Stimulated activated CD8-positive, alpha-beta memory T cell treated with anti-CD3 and anti-CD28 coated beads, Interleukin-7, amount 100 ng/mL, for 4 hours (primary cell): Measurements from ENCODE around the gene MLST8.
"Not testable (repeated sequence)": the region's sequence is repeated elsewhere in the genome, so short reads cannot be mapped to it uniquely, and the experiment has no call there.

Source experiments
- DNase-seq, 2 donors: peaks; one replicate each; pipeline ENCODE4 v3.0.0-alpha.2; 2020; ENCODE audit warnings: low read depth in 2 of 2

Gene MLST8

GRCh38 chr16:2244926-2245795 is 39.9 kb downstream of the MLST8 start:
- no peak for DNase-seq

DNA sequence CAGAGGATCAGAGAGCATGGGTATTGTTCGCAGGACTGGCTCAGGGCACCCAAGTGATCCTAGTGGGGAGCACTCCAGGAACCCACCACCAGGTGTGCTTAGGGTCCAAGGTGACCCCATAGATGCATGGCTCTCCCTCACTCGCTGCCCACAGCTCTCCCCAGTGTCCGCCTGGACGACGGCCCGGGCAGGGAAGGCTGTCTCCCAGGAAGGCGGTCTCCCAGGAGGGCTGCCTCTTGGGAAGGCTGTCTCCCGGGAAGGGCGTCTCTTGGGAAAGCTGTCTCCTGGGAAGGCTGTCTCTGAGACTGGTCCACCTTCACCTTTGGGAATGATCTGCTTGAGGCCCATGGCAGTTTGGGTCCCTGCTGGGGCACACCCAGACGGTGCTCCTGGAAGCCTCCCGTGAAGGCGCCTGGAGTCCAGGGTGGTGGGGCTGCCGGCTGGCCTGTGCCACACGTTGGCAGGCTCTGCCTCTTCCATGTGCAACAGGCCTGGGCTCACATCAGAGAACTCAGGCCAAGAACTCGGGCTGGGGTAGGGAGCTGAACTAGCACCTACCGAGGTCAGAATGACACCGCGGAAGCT is 41.1 kb downstream of the MLST8 start:
- no peak for DNase-seq

- no peak for DNase-seq
Observed at GRCh38 chr16:2250652-2251295, 45.5 kb downstream of the MLST8 start.

DNA sequence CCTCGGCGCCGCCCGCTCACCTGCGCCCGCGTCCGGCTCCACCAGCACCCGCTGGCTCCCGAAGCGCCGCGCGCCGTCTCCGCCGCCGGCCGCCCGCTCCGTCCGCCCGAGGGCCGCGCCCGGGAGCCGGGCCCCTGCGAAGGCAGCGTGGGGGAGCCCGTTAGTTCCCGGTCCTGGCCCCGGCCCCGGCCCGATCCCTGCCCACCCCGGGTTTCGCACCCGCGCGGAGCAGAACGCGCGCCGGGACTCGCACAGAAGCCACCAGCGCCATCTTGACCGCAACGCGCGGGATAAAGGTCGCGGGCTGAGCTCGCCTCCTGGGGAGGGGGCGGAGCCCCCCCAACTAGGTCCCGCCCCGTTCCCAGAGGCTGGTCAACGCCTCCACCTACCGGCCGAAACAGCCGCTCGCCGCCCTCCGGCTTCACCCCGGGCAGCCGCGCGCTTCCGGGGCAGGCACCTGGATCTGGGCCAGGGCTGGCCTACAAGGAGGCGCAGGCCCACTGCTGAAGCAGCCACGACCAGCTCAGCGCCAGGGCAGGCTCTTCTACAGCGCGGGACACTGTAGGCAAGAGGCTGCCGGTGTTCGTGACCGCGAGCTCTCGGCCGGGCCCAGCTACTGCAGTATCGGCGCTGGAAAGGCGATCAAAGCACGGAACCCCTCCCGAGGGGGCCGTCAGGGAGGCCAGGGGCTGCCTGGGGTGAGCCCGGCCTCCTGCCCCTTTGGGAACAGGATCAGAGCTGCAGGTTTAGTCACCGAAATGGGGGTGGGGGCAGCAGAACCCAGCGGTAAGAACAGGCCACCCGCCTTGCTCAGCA is 46.2 kb downstream of the MLST8 start, which contains the start of gene ECI1:
TSS of gene ECI1 (minus strand) at position 292 of the 816 bp plus-strand sequence. CDS start at position 271, 21 bp downstream.
- DNase-seq = peak; percentile 48 to 76

DNA sequence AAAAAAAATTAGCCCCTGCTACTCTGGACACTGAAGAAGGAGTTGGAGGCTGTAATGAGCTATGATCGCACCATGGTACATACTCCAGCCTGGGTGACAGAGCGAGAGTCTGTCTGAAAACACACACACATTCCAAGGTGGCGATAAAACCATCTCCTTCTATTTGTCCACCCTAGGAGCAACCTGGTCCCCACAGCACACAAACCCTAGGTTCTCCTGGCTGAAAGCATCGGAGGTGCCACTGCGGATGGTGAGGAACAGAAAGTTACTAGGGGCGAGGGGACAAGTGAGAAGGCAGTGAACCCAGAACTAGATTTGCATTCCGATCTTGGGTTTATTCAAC is 47.5 kb downstream of the MLST8 start:
- DNase-seq = no peak

DNA sequence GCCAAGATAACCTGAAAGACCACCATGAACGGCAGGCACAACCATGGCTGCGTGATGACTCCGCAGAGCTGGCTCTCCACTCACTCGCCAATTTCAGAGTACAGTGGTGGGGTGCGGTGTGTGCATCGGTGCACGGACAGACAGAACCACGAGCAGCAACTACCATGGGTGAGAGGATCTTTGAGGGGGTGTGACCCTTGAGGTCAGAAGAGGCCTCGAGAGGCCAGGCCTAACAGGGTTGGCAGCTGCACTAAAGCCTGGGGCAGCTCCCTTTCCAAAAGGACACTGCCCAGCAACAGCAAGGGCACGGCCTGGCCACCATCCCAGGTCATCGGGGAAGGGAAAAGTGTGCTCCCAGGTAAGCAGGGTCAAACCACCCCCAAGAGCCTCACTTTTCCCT is 48.0 kb downstream of the MLST8 start:
- no peak for DNase-seq

- no peak for DNase-seq
Observed at GRCh38 chr16:2256531-2257140, 51.4 kb downstream of the MLST8 start.

DNA sequence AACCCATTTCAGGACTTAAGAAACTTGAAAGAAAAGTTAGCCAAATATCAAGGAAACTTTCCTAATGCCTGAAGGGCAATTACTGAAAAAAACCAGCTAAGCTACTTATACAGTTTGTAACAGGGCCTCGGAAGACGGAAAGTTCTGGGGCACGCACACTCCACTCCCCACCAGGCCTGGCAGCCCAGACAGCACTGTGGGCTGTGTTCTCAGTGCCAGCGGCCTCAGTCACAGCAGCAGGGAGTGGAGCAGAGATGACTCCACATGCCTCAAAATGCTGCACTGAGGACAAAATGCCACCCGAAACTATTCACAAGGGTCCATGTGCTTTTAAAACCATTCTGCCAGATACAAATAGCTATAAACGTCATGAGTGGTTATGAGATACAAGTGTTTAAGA is 52.5 kb downstream of the MLST8 start:
- DNase-seq = no peak

GRCh38 chr16:2258530-2258929 is 53.3 kb downstream of the MLST8 start:
- not testable (repeated sequence) for DNase-seq
